HepG2 (cell line): ENCODE data around the gene SLC2A6.

Experiments
- BRCA1 ChIP-seq: sonication (generic); formaldehyde crosslinking; IDR thresholded peaks from 2 replicates; pipeline ENCODE4 v1.4.0; 2020; ENCODE audit warnings: missing genetic modification reagents
- CEBPB ChIP-seq: IDR thresholded peaks from 2 replicates; pipeline ENCODE4 v1.6.1; 2011; ENCODE audit warnings: low read depth, low read length, improper control_type of control experiment, borderline replicate concordance
- EZH2 ChIP-seq: conservative IDR thresholded peaks from 2 replicates; pipeline ENCODE4 v1.6.1; 2012; ENCODE audit warnings: mild to moderate bottlenecking, low read depth, low read length, moderate library complexity
- POLR2A ChIP-seq, 2 experiments: IDR thresholded peaks; 2 replicates each; pipeline ENCODE4 v1.6.1; 2011; ENCODE audit warnings: low read depth in 2 of 2, low read length in 2 of 2, mild to moderate bottlenecking in 1 of 2, moderate library complexity in 1 of 2; ENCODE audit not compliant: insufficient read depth in 1 of 2
- RAD21 ChIP-seq: fragments of 450-650 bp; formaldehyde crosslinking; IDR thresholded peaks from 2 replicates; pipeline ENCODE4 v1.5.0; 2020; ENCODE audit warnings: mild to moderate bottlenecking
- RBFOX2 ChIP-seq: fragments of 200-400 bp; formaldehyde crosslinking; IDR thresholded peaks from 2 replicates; pipeline ENCODE4 v1.6.1; 2017; ENCODE audit warnings: low read depth, mild to moderate bottlenecking, low read length
- SMAD3 ChIP-seq: sonication (generic); formaldehyde crosslinking; IDR thresholded peaks from 2 replicates; pipeline ENCODE4 v1.4.0; 2020; ENCODE audit warnings: missing genetic modification reagents
- SUZ12 ChIP-seq: fragments of 150-350 bp; IDR thresholded peaks from 2 replicates; pipeline ENCODE4 v1.6.1; 2014; ENCODE audit warnings: low read depth, low read length
- ZEB1 ChIP-seq: IDR thresholded peaks from 2 replicates; pipeline ENCODE4 v1.6.1; 2012; ENCODE audit warnings: mild to moderate bottlenecking, low read depth, inconsistent platforms; ENCODE audit not compliant: insufficient replicate concordance
- ZFP36 ChIP-seq: fragments of 150-350 bp; IDR thresholded peaks from 2 replicates; pipeline ENCODE4 v1.6.1; 2018; ENCODE audit warnings: borderline replicate concordance, low read length, low read depth; ENCODE audit not compliant: partially characterized antibody
- ZNF431 ChIP-seq: sonication (generic); formaldehyde crosslinking; IDR thresholded peaks from 2 replicates; pipeline ENCODE4 v1.9.0; 2022; ENCODE audit warnings: missing genetic modification reagents, low read depth, mild to moderate bottlenecking, borderline replicate concordance
- TF ChIP-seq, protein P1 (sequence below): sonication (generic); formaldehyde crosslinking; IDR thresholded peaks from 2 replicates; pipeline ENCODE4 v1.5.0; 2020; ENCODE audit warnings: mild to moderate bottlenecking, missing genetic modification reagents, moderate library complexity
- TF ChIP-seq, protein P2 (sequence below): sonication (generic); formaldehyde crosslinking; IDR thresholded peaks from 2 replicates; pipeline ENCODE4 v1.9.0; 2021; ENCODE audit warnings: missing genetic modification reagents, borderline replicate concordance

DNA sequence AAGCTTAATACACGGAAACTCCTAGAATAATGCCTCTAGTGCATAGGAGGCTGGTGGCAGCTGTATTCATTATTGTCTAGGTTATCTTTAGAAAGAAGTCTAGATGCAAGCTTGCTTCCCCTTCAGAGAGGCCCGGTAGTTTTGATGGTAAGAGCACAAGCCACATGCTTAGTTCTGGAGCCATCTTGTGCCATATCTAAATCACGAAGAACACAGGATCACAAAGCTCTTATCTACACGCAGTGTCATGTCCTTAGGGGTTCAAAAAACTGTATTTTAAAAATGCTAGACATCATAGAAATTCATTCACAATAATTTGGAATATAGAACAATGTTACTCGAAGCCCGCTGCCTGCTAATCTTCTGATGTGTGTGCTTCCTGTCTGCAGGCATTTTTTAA is 12.9 kb downstream of the SLC2A6 start:
- no peak for TF ChIP-seq ZEB1
- no peak for TF ChIP-seq CEBPB
- TF ChIP-seq EZH2 = no peak
- TF ChIP-seq, protein P1, sequence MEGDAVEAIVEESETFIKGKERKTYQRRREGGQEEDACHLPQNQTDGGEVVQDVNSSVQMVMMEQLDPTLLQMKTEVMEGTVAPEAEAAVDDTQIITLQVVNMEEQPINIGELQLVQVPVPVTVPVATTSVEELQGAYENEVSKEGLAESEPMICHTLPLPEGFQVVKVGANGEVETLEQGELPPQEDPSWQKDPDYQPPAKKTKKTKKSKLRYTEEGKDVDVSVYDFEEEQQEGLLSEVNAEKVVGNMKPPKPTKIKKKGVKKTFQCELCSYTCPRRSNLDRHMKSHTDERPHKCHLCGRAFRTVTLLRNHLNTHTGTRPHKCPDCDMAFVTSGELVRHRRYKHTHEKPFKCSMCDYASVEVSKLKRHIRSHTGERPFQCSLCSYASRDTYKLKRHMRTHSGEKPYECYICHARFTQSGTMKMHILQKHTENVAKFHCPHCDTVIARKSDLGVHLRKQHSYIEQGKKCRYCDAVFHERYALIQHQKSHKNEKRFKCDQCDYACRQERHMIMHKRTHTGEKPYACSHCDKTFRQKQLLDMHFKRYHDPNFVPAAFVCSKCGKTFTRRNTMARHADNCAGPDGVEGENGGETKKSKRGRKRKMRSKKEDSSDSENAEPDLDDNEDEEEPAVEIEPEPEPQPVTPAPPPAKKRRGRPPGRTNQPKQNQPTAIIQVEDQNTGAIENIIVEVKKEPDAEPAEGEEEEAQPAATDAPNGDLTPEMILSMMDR (CRISPR knock-in tag) = no peak
- no peak for TF ChIP-seq BRCA1 (CRISPR knock-in tag)
- no peak for TF ChIP-seq RBFOX2
- no peak for TF ChIP-seq ZFP36
- TF ChIP-seq ZNF431 (CRISPR knock-in tag) = no peak
- no peak for TF ChIP-seq SUZ12
- TF ChIP-seq SMAD3 (CRISPR knock-in tag) = no peak
- TF ChIP-seq, protein P2, sequence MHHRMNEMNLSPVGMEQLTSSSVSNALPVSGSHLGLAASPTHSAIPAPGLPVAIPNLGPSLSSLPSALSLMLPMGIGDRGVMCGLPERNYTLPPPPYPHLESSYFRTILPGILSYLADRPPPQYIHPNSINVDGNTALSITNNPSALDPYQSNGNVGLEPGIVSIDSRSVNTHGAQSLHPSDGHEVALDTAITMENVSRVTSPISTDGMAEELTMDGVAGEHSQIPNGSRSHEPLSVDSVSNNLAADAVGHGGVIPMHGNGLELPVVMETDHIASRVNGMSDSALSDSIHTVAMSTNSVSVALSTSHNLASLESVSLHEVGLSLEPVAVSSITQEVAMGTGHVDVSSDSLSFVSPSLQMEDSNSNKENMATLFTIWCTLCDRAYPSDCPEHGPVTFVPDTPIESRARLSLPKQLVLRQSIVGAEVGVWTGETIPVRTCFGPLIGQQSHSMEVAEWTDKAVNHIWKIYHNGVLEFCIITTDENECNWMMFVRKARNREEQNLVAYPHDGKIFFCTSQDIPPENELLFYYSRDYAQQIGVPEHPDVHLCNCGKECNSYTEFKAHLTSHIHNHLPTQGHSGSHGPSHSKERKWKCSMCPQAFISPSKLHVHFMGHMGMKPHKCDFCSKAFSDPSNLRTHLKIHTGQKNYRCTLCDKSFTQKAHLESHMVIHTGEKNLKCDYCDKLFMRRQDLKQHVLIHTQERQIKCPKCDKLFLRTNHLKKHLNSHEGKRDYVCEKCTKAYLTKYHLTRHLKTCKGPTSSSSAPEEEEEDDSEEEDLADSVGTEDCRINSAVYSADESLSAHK (CRISPR knock-in tag) = no peak
- TF ChIP-seq RAD21 (CRISPR knock-in tag) = no peak
- no peak for TF ChIP-seq POLR2A (IDR thresholded peaks at IDR 0.05; ENCODE audit: insufficient read depth in 1 of 2, low read depth in 2 of 2, low read length in 2 of 2)
